A673 (cell line): ENCODE data around the gene NAV2. TPM values are rescaled to one million over a fixed set of nuclear protein-coding genes. Genes with fewer than 3 reads are reported as not detected.

Experiments
- BruUV-seq: library from RNA; stranded (reverse); fragments of 400-500 nt; replicated peaks from 2 replicates; lab custom pipeline; 2021; lab: Mats Ljungman, UMichigan
- CTCF ChIA-PET: fragments of 300-600 bp; sonication (Branson Sonifier 250); formaldehyde crosslinking; loops from one replicate; lab custom pipeline; 2022; ENCODE audit warnings: antibody characterized with exemption; lab: Charles Lee
- POLR2A ChIA-PET: fragments of 300-600 bp; sonication (Branson Sonifier 250); formaldehyde crosslinking; loops from one replicate; lab custom pipeline; 2022; ENCODE audit warnings: antibody characterized with exemption; ENCODE audit not compliant: low non-redundant PET; lab: Charles Lee
- DNase-seq: peaks from one replicate; pipeline ENCODE4 v3.0.0-alpha.2; 2015; ENCODE audit warnings: low spot score
- H3K27ac ChIP-seq: fragments of 200-600 bp; sonication (generic); 2 replicates; pipeline ENCODE4 v1.5.1; 2016; ENCODE audit warnings: mixed run types, low read depth, mild to moderate bottlenecking, mixed read lengths, antibody characterized with exemption, low read length; ENCODE audit not compliant: poor library complexity, severe bottlenecking
- H3K27me3 ChIP-seq: fragments of 200-600 bp; sonication (generic); replicated peaks from 2 replicates; pipeline ENCODE4 v1.6.1; 2017; ENCODE audit warnings: mixed run types, low read depth, mild to moderate bottlenecking, mixed read lengths, antibody characterized with exemption, low read length; ENCODE audit not compliant: insufficient read depth, poor library complexity
- H3K36me3 ChIP-seq: fragments of 200-600 bp; sonication (generic); 2 replicates; pipeline ENCODE4 v1.6.1; 2016; ENCODE audit warnings: mixed run types, mild to moderate bottlenecking, mixed read lengths, antibody characterized with exemption, low read length; ENCODE audit not compliant: insufficient read depth, poor library complexity, severe bottlenecking
- H3K4me1 ChIP-seq: fragments of 200-600 bp; sonication (generic); 2 replicates; pipeline ENCODE4 v1.6.1; 2017; ENCODE audit warnings: mixed run types, mild to moderate bottlenecking, mixed read lengths, antibody characterized with exemption, low read length; ENCODE audit not compliant: insufficient read depth, poor library complexity, severe bottlenecking
- H3K4me3 ChIP-seq: fragments of 200-600 bp; sonication (generic); 2 replicates; pipeline ENCODE4 v1.5.1; 2016; ENCODE audit warnings: low read depth, mixed run types, mild to moderate bottlenecking, mixed read lengths, low read length; ENCODE audit not compliant: poor library complexity, severe bottlenecking
- H3K9me3 ChIP-seq: fragments of 200-600 bp; sonication (generic); 2 replicates; pipeline ENCODE4 v1.6.1; 2016; ENCODE audit warnings: mixed run types, low read depth, mild to moderate bottlenecking, mixed read lengths, antibody characterized with exemption, low read length; ENCODE audit not compliant: poor library complexity, severe bottlenecking
- EZH2 ChIP-seq: fragments of 200-600 bp; sonication (generic); IDR thresholded peaks from 2 replicates; pipeline ENCODE4 v1.6.1; 2017; ENCODE audit warnings: borderline replicate concordance, low read depth, mild to moderate bottlenecking, mixed read lengths, antibody characterized with exemption, low read length; ENCODE audit not compliant: poor library complexity, severe bottlenecking
- intact Hi-C: fragments of 100-400 bp; cut with micrococcal nuclease; formaldehyde crosslinking; loops from one replicate; pipeline ENCODE4 v1.10.0; 2022; ENCODE audit not compliant: unreplicated experiment
- total RNA-seq: library from RNA; stranded (reverse); gene quantifications from 2 replicates; pipeline ENCODE4 v1.2.3, GENCODE V29; 2021
- TF ChIP-seq, protein P1 (sequence below): fragments of 300-800, 200-600 bp; sonication (generic); conservative IDR thresholded peaks from 2 replicates; pipeline ENCODE4 v1.5.1; 2017; ENCODE audit warnings: low read depth, mild to moderate bottlenecking, antibody characterized with exemption, low read length, moderate library complexity, mixed read lengths

The NAV2 gene
- total RNA-seq, 1 experiment from 2014 or later = not detected

DNA sequence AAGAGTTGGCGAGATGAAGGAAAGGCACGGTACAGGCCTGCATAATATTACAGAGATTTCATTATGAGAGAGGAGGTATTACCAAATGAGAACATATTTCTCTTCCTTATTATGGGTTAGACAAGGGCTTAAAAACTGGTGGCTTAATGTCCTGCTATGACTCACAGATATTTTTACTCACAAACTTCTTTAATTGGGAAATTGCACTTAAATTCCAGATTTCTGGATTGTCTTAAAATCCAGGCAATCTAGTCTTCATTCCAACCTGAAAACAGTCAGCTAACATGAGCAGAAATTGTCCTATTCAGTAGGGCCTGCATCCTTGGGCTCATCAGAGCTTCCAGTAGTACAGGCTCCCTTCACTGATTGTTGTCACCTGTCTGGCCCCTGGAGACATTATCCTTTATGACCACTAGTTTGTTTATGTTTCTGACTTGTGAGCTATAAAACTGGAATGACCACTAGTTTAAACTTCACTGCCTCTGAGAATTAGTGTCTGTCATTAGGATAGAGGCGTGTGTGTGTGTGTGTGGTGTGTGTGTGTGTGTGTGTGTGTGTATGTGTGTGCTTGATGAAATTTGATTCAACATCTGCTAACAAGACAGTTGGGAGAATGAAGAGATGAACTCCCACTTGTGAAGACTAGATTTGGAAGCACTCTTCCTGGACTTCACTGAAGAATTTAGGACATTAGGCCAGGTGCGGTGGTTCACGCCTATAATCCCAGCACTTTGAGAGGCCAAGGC is 422.5 kb downstream of the NAV2 start:
- H3K9me3 ChIP-seq = no peaks in the 10 kb centered on the region
- H3K4me1 ChIP-seq = no peaks in the 10 kb centered on the region
- H3K36me3 ChIP-seq = no peaks in the 10 kb centered on the region
- no peak for TF ChIP-seq EZH2
- TF ChIP-seq, protein P1, sequence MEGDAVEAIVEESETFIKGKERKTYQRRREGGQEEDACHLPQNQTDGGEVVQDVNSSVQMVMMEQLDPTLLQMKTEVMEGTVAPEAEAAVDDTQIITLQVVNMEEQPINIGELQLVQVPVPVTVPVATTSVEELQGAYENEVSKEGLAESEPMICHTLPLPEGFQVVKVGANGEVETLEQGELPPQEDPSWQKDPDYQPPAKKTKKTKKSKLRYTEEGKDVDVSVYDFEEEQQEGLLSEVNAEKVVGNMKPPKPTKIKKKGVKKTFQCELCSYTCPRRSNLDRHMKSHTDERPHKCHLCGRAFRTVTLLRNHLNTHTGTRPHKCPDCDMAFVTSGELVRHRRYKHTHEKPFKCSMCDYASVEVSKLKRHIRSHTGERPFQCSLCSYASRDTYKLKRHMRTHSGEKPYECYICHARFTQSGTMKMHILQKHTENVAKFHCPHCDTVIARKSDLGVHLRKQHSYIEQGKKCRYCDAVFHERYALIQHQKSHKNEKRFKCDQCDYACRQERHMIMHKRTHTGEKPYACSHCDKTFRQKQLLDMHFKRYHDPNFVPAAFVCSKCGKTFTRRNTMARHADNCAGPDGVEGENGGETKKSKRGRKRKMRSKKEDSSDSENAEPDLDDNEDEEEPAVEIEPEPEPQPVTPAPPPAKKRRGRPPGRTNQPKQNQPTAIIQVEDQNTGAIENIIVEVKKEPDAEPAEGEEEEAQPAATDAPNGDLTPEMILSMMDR = no peak
- no TSS peak for BruUV-seq
- ChIA-PET POLR2A (no interaction called here), CTCF (no interaction called here)
- DNase-seq = no peak
- no peaks in the 10 kb centered on the region for H3K27me3 ChIP-seq
- H3K27ac ChIP-seq = no peak overlapping the region
- intact Hi-C loops = loop anchor here (5.0 kb wide), 1 partner anchor 183 kb away; no protein-coding TSS in a partner anchor
- no peak overlapping the region for H3K4me3 ChIP-seq

GRCh38 chr11:20137637-20138036 is 425.0 kb downstream of the NAV2 start:
- Histone ChIP-seq H3K4me3 (no peak overlapping the region), H3K27ac (no peak overlapping the region), H3K4me1 (no peaks in the 10 kb centered on the region), H3K27me3 (no peaks in the 10 kb centered on the region), H3K36me3 (no peaks in the 10 kb centered on the region), H3K9me3 (no peaks in the 10 kb centered on the region)
- intact Hi-C loops = no loop called here
- TF ChIP-seq, protein P1 = no peak
- TF ChIP-seq EZH2 = no peak
- CTCF ChIA-PET = interaction anchor here (1.5 kb wide), 1 partner anchor 9 kb away, joined by 4 read pairs; no protein-coding TSS in a partner anchor
- DNase-seq = no peak
- POLR2A ChIA-PET = no interaction called here
- no TSS peak for BruUV-seq

DNA sequence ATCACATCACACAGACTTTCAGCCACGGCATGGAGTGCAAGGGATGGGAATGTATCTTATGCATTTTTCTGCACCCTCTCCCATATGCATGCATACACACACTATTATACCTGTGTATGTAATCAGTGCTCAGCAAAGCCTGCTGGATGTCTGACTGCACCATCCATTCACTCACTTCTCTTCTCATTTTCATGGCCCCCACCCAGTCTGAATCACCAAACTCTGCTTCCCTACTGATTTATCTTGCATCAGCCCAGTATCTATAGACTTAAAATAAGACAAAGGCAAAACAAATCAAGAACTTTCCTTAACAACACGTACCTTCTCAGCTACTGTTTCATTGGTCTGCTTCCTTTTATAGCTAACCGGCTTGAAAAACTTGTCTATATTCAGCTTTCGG is 426.1 kb downstream of the NAV2 start:
- CTCF ChIA-PET = no interaction called here
- TF ChIP-seq, protein P1 = no peak
- DNase-seq = no peak
- Histone ChIP-seq H3K27me3 (no peaks in the 10 kb centered on the region), H3K4me3 (no peak overlapping the region), H3K4me1 (no peaks in the 10 kb centered on the region), H3K36me3 (no peaks in the 10 kb centered on the region), H3K9me3 (no peaks in the 10 kb centered on the region), H3K27ac (no peak overlapping the region)
- BruUV-seq = no TSS peak
- POLR2A ChIA-PET = no interaction called here
- intact Hi-C loops = no loop called here
